Endodermal cell (in vitro differentiated cells): ENCODE measurements around the gene PPRC1. TPM values are rescaled to one million over a fixed set of nuclear protein-coding genes. Genes with fewer than 3 reads are reported as not detected.

Experiments used
- DNase-seq: peaks from one replicate; pipeline ENCODE4 v3.0.0-alpha.2; 2017
- H3K27ac ChIP-seq: 2 replicates; pipeline ENCODE4 v1.5.1; 2013; ENCODE audit warnings: mild to moderate bottlenecking, low read depth, low read length, moderate library complexity
- H3K27me3 ChIP-seq: 2 replicates; pipeline ENCODE4 v1.6.1; 2013; ENCODE audit warnings: mild to moderate bottlenecking, low read length, moderate library complexity; ENCODE audit not compliant: insufficient read depth, control insufficient read depth, poor library complexity, severe bottlenecking
- H3K36me3 ChIP-seq: 2 replicates; pipeline ENCODE4 v1.7.0; 2013; ENCODE audit warnings: mild to moderate bottlenecking, low read length, moderate library complexity; ENCODE audit not compliant: control insufficient read depth, insufficient read depth
- H3K4me1 ChIP-seq: one replicate; pipeline ENCODE4 v1.7.0; 2013; ENCODE audit warnings: low read length; ENCODE audit not compliant: control insufficient read depth, insufficient read depth
- H3K4me3 ChIP-seq: 2 replicates; pipeline ENCODE4 v1.5.1; 2013; ENCODE audit warnings: mild to moderate bottlenecking, low read length, moderate library complexity
- H3K9ac ChIP-seq: 2 replicates; pipeline ENCODE4 v1.6.1; 2013; ENCODE audit warnings: mild to moderate bottlenecking, low read length, moderate library complexity; ENCODE audit not compliant: poor library complexity, severe bottlenecking; ENCODE audit errors: extremely low read depth
- H3K9me3 ChIP-seq: 2 replicates; pipeline ENCODE4 v1.6.1; 2013; ENCODE audit warnings: mild to moderate bottlenecking, low read length, moderate library complexity; ENCODE audit not compliant: control insufficient read depth
- H3K27ac Mint-ChIP-seq: 2 replicates; pipeline ENCODE4 v1.8.0; 2020; ENCODE audit warnings: mixed read lengths
- H3K27me3 Mint-ChIP-seq: 2 replicates; pipeline ENCODE4 v1.8.0; 2021; ENCODE audit warnings: mild to moderate bottlenecking, mixed read lengths; ENCODE audit not compliant: insufficient read depth
- H3K36me3 Mint-ChIP-seq: 2 replicates; pipeline ENCODE4 v1.8.0; 2020; ENCODE audit warnings: low read depth, mixed read lengths
- H3K4me1 Mint-ChIP-seq: 2 replicates; pipeline ENCODE4 v1.8.0; 2020; ENCODE audit warnings: mixed read lengths
- H3K4me3 Mint-ChIP-seq: 2 replicates; pipeline ENCODE4 v1.8.0; 2020; ENCODE audit warnings: mild to moderate bottlenecking, moderate library complexity, mixed read lengths
- H3K9me3 Mint-ChIP-seq: 2 replicates; pipeline ENCODE4 v1.8.0; 2020; ENCODE audit warnings: mild to moderate bottlenecking, mixed read lengths
- CTCF ChIP-seq: fragments of 200-600 bp; sonication (generic); conservative IDR thresholded peaks from 2 replicates; pipeline ENCODE4 v1.5.0; 2021; ENCODE audit warnings: antibody characterized with exemption, mild to moderate bottlenecking
- WGBS, 2 experiments: methylation state at CpG; one replicate each; pipeline versions ENCODE4 v1.1.5 to v1.1.7; 2013; ENCODE audit warnings: missing lambda C conversion rate in 2 of 2, mixed read lengths in 1 of 2; ENCODE audit not compliant: insufficient coverage in 1 of 2, insufficient read length in 1 of 2; 5-methylcytosine and 5-hydroxymethylcytosine counted together
- total RNA-seq, 2 donors: library from RNA; stranded (reverse); fragmentation: NEBNext Ultra II Directional in 1 of 2; extraction: Animal tissue kit (Norgen Biotek cat#: 25700) in 1 of 2; gene quantifications; 2 replicates in 1 of 2; 3 replicates in 1 of 2; pipeline ENCODE4 v1.2.1, GENCODE V29; 2021

The PPRC1 gene
- total RNA-seq, 2 donors from 2014 or later = 44.5 to 44.7 TPM

- DNase-seq = no peak
- no peaks in the 10 kb centered on the region for H3K27me3 Mint-ChIP-seq
- no peak overlapping the region for H3K27ac ChIP-seq
- no peaks in the 10 kb centered on the region for H3K9me3 Mint-ChIP-seq
- H3K4me3 Mint-ChIP-seq = no peak overlapping the region
- H3K4me3 ChIP-seq = no peak overlapping the region
- TF ChIP-seq CTCF = no peak
- H3K36me3 Mint-ChIP-seq = peaks cover 55% of the 10 kb centered on the region
- H3K4me1 Mint-ChIP-seq = peaks cover under 1% of the 10 kb centered on the region
- no peak overlapping the region for H3K27ac Mint-ChIP-seq
- H3K9ac ChIP-seq = no peak overlapping the region
- no peaks in the 10 kb centered on the region for H3K27me3 ChIP-seq
- H3K9me3 ChIP-seq = no peaks in the 10 kb centered on the region
- WGBS, 2 experiments = 100% methylated on average over 2 of the region's 2 CpGs; no CpG with 5 or more reads in 1 of the 2 experiments
- peaks cover 71% of the 10 kb centered on the region for H3K36me3 ChIP-seq
- no peaks in the 10 kb centered on the region for H3K4me1 ChIP-seq
These were observed 25.8 kb upstream of the PPRC1 start for GRCh38 chr10:102106998-102107397.

GRCh38 chr10:102109166-102110116 lies 23.4 kb upstream of the PPRC1 start:
- Mint-ChIP-seq H3K4me1 (peaks cover 12% of the 10 kb centered on the region), H3K27me3 (no peaks in the 10 kb centered on the region), H3K36me3 (peaks cover 45% of the 10 kb centered on the region), H3K9me3 (no peaks in the 10 kb centered on the region), H3K4me3 (no peak overlapping the region), H3K27ac (peak overlapping the region; percentile 28)
- Histone ChIP-seq H3K9ac (no peak overlapping the region), H3K4me1 (peaks cover 3% of the 10 kb centered on the region), H3K27ac (no peak overlapping the region), H3K9me3 (no peaks in the 10 kb centered on the region), H3K4me3 (no peak overlapping the region), H3K27me3 (no peaks in the 10 kb centered on the region), H3K36me3 (peaks cover 62% of the 10 kb centered on the region)
- no peak for DNase-seq
- 94 to 99% methylated on average over 18 to 24 of the region's 24 CpGs for WGBS, 2 experiments
- no peak for TF ChIP-seq CTCF

- H3K27ac ChIP-seq = no peak overlapping the region
- peaks cover 42% of the 10 kb centered on the region for H3K36me3 Mint-ChIP-seq
- peaks cover 50% of the 10 kb centered on the region for H3K36me3 ChIP-seq
- H3K9me3 Mint-ChIP-seq = no peaks in the 10 kb centered on the region
- H3K9me3 ChIP-seq = no peaks in the 10 kb centered on the region
- no peak overlapping the region for H3K9ac ChIP-seq
- no peaks in the 10 kb centered on the region for H3K27me3 ChIP-seq
- H3K27ac Mint-ChIP-seq = no peak overlapping the region
- no peak overlapping the region for H3K4me3 ChIP-seq
- no peaks in the 10 kb centered on the region for H3K27me3 Mint-ChIP-seq
- peaks cover 3% of the 10 kb centered on the region for H3K4me1 ChIP-seq
- DNase-seq = no peak
- WGBS, 2 experiments = 94 to 96% methylated on average over 9 to 11 of the region's 12 CpGs
- H3K4me1 Mint-ChIP-seq = peaks cover 23% of the 10 kb centered on the region
- no peak for TF ChIP-seq CTCF
- no peak overlapping the region for H3K4me3 Mint-ChIP-seq
These were observed 21.6 kb upstream of the PPRC1 start for GRCh38 chr10:102111276-102111675.
